HPDE6-E6E7 (cell line): ENCODE measurements around the gene CBX7.
A peak's percentile ranks its signal among the peaks of the same experiment; 100 is the strongest.

ENCODE experiments used
- DNase-seq: peaks from one replicate; pipeline ENCODE4 v3.0.0; 2011; ENCODE audit warnings: missing footprints; ENCODE audit errors: extremely low spot score

CBX7 gene

DNA sequence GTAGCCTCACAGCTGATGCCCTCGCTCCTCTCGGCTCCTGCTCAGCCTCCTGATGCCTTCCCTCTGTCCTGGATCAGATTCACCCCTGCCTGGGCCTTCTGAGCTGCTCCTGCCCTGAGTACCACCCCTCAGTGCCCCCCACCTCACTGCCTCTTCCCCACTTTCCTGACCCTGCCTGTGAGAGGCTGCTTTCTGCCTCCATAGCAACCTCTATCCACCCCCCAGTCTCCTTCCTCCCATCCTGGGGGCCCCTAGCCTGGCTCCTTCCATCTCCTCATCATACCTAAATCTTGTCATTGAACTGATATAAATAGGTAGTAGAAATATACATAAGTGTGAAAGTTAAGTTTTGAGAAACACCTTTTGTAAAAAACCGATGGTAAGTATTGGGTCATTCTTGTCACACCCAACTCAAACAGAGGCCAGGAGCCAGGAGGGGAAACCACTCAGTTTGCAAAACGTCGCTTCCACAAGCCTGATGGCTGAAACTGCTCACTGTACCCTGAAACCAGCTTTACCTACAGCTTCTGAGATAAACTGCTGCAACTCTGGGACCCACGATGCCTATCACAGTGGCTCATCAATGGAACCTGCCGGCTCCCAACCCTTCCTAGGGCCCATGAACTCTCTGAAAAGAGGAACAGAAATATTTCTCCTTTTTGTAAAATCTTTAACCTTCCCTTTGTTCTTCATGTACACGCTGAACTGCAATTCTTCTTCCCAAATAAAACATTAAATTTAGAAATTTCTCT lies 60.2 kb downstream of the CBX7 start:
- no peak for DNase-seq

- no peak for DNase-seq
These were observed 61.1 kb downstream of the CBX7 start for GRCh38 chr22:39091126-39092081.

DNA sequence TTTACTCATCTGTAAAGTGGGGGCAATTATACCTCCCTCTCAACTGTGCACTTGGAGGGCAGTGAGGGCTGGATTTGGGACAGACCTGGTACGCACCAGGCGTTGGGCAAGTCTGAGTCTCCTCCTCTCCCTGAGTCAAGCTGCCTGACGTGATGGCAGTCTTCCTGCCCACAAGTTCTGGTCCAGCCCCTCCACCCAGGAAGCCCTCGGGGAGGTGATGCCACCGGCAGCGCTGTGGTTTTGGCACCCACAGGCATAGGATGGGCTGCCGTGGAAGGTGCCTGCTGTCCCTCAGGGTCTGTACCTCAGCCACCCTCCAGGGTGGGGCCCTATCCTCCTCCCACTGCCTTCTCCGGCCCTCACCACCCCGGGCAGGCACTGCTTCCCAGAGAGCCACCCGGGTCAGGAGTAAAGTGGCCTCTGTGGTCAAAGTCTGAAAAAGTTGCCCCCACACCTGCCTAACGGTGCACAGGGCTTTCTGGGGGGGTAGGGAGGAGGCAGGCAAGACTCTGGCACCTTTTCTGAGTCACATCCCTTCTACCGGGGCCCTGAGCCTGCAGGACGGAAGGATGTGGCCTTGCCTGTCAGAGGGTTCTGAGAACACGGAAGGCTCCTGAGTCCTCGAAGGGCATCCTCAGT lies 61.9 kb downstream of the CBX7 start:
- DNase-seq: peak; percentile 82

DNA sequence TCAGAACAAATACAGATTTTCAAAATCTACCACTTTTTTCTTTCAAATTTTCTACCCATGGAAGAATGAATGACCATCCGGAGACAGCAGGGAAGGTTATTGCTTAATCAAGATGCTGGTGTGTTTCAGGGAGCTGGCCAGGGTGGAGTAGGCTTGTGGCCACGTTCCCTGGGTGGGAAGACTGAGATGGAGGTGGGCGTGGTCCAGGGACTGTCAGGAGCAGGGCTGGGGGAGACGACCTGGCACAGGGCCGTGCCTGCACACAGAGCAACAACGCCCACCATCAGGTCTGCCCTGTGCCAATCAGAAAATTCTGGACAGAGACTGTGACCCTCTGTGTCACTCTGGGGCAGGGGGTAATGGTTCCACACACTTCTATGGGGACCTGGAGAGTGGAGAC lies 62.6 kb downstream of the CBX7 start:
- DNase-seq: no peak

- no peak for DNase-seq
These were observed 63.8 kb downstream of the CBX7 start for GRCh38 chr22:39088685-39089032.

- no peak for DNase-seq
These were observed 64.4 kb downstream of the CBX7 start for GRCh38 chr22:39087881-39088684.

DNA sequence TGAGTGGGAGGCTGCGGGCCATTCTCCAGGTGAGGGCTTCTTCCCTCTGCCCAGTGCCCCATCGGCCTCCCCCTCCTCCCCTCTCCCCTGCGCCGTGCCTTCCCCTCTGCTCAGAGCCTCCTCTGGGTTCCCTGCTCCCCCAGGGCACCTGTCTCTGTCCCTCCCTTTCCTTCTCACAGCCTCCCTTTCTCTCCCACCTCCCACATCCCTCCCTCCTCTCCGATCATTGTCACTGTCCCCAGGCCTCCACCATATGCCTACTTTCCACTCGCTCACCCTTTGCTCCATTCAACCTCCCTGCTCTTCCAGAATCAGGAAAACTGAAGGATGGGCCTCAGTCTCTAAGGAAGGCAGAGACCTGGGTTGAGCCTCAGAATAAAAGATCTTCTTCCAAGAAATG lies 65.4 kb downstream of the CBX7 start:
- DNase-seq: no peak

DNA sequence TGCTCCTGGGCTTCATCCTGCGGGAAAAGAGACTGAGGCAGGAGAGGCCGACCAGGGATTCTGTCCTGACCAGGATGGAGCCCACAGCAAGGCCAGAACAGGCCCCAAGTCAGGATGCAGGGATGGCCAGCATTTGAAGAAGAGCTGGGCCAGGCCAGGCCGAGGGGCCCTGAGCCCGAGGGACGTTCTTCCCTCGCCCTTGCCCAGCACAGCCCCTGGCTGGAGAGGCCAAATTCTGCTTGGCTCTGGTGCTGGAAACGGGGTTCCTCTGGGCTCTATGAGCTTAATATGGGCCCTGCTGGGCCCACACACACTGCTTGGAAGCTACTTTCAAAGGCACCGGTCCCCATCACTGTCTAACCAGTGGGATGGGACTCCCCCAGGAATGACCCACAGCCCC lies 67.8 kb downstream of the CBX7 start:
- no peak for DNase-seq

DNA sequence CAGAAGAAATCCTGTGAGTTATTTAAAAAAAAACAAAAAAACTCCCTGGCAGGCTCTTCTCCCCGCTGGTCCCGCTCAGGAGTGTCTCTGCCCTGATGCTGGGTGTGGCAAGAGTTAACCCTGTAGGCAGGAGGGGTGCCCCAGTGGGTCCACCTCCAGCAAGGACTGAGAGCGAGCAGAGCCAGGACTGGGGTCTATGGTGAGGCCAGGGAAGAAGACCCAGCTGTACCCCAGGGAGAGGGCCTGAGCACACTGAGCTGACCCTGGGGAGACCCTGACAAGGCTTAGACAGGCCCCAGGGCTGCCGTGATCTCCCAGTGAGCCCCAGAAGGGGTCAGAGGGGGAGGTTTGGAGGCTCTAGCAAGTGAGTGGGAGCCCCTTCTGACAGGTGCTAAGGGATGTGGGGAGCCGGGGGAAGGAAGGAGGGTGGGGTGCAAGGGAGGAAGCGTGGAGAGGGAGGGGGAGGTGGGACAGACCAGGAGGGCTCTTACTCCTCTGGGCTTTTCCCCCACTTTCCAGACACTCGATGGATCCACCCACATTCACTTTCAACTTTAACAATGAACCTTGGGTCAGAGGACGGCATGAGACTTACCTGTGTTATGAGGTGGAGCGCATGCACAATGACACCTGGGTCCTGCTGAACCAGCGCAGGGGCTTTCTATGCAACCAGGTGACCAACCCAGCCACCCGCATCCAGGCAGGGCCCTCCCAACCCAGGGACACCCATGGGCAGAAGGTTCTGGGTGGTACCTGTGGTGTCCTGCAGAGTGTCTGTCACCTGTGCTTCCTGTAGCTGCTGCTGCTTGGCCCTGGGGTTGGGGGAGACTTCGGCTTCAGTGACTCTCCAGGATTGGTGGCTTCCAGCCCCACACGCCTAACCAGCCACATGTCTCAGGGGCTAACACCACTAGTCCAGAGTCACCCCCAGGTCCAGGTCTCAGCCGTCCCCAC lies 69.0 kb downstream of the CBX7 start:
- DNase-seq: no peak

DNA sequence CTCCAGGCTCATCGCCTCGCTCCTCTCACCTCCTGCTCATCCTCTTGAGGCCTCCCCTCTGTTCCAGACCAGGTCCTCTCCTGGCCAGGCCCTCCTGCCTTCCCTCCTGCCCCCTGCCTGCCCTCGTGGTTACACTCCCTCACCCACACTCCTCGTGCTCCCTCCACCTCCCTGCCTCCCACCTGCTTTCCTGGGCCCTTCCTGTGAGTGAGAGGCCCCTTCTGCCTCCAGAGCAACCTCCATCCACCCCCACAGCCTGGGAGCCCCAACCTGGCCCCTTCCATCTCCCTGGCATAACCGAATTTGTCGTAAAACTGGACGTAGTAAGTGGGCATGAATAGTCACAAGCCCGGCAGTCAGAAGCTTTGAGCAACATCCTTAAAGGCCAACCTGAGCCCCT lies 70.9 kb downstream of the CBX7 start:
- DNase-seq: no peak

DNA sequence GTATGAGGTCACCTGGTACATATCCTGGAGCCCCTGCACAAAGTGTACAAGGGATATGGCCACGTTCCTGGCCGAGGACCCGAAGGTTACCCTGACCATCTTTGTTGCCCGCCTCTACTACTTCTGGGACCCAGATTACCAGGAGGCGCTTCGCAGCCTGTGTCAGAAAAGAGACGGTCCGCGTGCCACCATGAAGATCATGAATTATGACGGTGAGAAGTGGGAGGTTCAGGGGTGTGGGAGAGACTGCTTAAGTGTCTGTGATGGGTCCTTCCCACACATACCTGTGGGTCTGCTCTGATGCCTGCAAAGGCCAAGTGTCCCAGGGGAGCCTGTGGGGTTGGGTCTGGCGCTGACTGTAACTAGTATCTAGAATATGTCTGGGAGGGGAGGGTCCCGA lies 71.5 kb downstream of the CBX7 start:
- no peak for DNase-seq
